Pons (tissue), 1 donor: ENCODE results near the gene ARL3.
"Not testable (repeated sequence)": the region's sequence is repeated elsewhere in the genome, so short reads cannot be mapped to it uniquely, and the experiment has no call there.

Experiments
- DNase-seq: peaks from one replicate; pipeline ENCODE4 v3.0.0-alpha.2; 2016; ENCODE audit warnings: low spot score

The ARL3 gene

GRCh38 chr10:102702742-102703141 lies 11.5 kb downstream of the ARL3 start:
- DNase-seq, result no peak

GRCh38 chr10:102701796-102702195 lies 12.4 kb downstream of the ARL3 start:
- DNase-seq, result no peak

- DNase-seq, result no peak
These were observed 12.9 kb downstream of the ARL3 start for GRCh38 chr10:102701272-102701671.

- no peak for DNase-seq
These were observed 15.3 kb downstream of the ARL3 start for GRCh38 chr10:102698894-102699293.

GRCh38 chr10:102696736-102697135 lies 17.5 kb downstream of the ARL3 start:
- DNase-seq, result no peak

- not testable (repeated sequence) for DNase-seq
These were observed 18.8 kb downstream of the ARL3 start for GRCh38 chr10:102695401-102695800.

GRCh38 chr10:102691285-102692066 lies 22.7 kb downstream of the ARL3 start:
- DNase-seq, result no peak

GRCh38 chr10:102683736-102684135 lies 30.5 kb downstream of the ARL3 start:
- no peak for DNase-seq

- no peak for DNase-seq
These were observed 31.2 kb downstream of the ARL3 start for GRCh38 chr10:102682981-102683380.

- DNase-seq, result no peak
These were observed 31.8 kb downstream of the ARL3 start for GRCh38 chr10:102682416-102682815.

- DNase-seq, result no peak
These were observed 32.5 kb downstream of the ARL3 start for GRCh38 chr10:102681696-102682095.

GRCh38 chr10:102679596-102679995 lies 34.6 kb downstream of the ARL3 start:
- no peak for DNase-seq

GRCh38 chr10:102678842-102679289 lies 35.3 kb downstream of the ARL3 start:
- DNase-seq, result peak; percentile 76

GRCh38 chr10:102678068-102678400 lies 36.2 kb downstream of the ARL3 start:
- no peak for DNase-seq

- DNase-seq, result no peak
These were observed 36.7 kb downstream of the ARL3 start for GRCh38 chr10:102677331-102678067.

GRCh38 chr10:102676534-102677315 lies 37.5 kb downstream of the ARL3 start:
- DNase-seq, result no peak

- DNase-seq, result peak; percentile 74
These were observed 38.3 kb downstream of the ARL3 start for GRCh38 chr10:102675666-102676533.

- no peak for DNase-seq
These were observed 39.1 kb downstream of the ARL3 start for GRCh38 chr10:102675011-102675665.

GRCh38 chr10:102674566-102674965 lies 39.6 kb downstream of the ARL3 start:
- DNase-seq, result peak; percentile 48

- DNase-seq, result peak; percentile 82
These were observed 40.2 kb downstream of the ARL3 start for GRCh38 chr10:102673819-102674511.
